22Rv1 (cell line): ENCODE results near the gene ASB4.

Experiments
- H3K27ac ChIP-seq: fragments of 450-650 bp; 2 replicates; pipeline ENCODE4 v1.5.1; 2017
- ZFX ChIP-seq: fragments of 450-650 bp; IDR thresholded peaks from 2 replicates; pipeline ENCODE4 v1.6.1; 2017; ENCODE audit warnings: antibody characterized with exemption, borderline replicate concordance
- TF ChIP-seq, protein P1 (sequence below): fragments of 450-650 bp; IDR thresholded peaks from 2 replicates; pipeline ENCODE4 v1.5.1; 2017; ENCODE audit warnings: mild to moderate bottlenecking

The ASB4 gene

DNA sequence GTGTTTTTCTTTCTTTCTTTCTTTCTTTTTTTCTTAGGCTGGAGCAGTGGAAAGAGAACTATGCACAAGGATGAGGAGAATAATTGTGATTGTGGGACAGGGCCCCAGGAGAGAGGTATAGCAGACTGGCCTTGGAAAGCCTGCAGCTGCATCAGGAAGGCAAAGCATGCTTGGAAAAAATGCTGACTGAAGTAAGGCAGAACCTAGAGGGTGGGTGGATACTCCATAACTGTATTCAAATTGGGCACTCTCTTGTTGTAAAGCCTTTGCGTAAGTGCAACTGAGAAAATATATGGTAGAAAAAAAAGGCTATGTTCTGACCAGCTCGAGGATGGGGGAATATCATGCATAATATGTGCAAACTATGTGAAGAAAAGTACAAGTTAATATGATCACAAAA, 71.0 kb downstream of the ASB4 start:
- TF ChIP-seq ZFX, result no peak
- TF ChIP-seq, protein P1, sequence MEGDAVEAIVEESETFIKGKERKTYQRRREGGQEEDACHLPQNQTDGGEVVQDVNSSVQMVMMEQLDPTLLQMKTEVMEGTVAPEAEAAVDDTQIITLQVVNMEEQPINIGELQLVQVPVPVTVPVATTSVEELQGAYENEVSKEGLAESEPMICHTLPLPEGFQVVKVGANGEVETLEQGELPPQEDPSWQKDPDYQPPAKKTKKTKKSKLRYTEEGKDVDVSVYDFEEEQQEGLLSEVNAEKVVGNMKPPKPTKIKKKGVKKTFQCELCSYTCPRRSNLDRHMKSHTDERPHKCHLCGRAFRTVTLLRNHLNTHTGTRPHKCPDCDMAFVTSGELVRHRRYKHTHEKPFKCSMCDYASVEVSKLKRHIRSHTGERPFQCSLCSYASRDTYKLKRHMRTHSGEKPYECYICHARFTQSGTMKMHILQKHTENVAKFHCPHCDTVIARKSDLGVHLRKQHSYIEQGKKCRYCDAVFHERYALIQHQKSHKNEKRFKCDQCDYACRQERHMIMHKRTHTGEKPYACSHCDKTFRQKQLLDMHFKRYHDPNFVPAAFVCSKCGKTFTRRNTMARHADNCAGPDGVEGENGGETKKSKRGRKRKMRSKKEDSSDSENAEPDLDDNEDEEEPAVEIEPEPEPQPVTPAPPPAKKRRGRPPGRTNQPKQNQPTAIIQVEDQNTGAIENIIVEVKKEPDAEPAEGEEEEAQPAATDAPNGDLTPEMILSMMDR, result no peak
- H3K27ac ChIP-seq, result no peak overlapping the region

DNA sequence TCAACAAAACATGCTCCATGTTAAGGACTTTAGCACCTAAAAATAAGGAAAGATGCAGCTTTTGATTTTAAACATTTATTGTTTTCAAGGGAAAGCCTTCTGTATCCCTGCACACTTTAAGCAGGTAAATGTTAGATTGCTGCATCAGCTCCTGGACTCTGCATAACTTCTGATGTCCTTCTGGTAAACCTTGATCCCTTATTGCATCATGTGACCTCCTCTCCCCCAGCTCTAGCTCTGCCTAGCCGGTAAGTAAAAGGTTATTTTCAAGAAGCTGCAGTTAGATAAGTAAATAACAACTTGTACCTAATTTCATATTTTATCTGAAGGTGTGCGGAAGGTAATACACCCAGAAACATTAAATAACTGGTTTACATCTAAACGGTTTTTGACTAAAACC, 73.1 kb downstream of the ASB4 start:
- H3K27ac ChIP-seq, result no peak overlapping the region
- no peak for TF ChIP-seq ZFX
- TF ChIP-seq, protein P1, result no peak

DNA sequence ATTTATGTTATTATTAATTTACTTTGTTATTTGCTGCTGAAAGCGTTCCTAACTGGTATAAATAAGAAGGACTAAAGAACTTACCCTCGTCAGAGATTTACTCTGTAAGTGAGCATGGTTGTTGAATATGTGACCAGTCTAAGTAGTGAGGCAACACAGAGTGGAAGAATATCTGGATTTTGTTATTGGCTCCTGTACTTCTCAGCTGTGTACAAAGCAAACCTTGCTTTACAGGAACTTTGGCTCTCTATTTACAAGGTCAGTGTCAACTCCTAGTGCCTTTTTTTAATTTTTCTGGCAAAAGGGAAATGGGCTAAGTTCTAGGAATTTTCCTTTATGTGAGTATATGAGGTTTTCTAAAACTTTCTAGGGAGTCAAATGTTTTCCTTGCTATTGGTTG, 74.9 kb downstream of the ASB4 start:
- TF ChIP-seq, protein P1, result no peak
- TF ChIP-seq ZFX, result no peak

DNA sequence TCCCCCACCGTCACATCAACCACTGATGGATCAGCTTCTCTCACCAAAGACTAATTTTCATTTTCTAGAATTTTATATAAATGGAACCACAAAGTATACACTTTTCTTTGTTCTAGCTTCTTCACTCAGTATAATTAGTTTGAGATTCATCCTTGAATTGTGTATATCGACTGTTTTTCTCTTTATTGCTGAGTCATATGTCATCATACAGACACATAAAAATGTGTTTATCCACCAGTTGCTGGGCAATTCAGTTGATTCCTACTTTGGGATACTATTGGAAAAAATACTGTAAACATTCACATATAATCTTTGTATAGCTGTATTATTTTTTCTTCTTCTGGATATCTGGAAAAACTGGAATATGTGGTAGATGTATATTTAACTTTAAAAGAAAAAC, 84.0 kb downstream of the ASB4 start:
- no peak overlapping the region for H3K27ac ChIP-seq
- TF ChIP-seq ZFX, result no peak
- TF ChIP-seq, protein P1, result no peak

More for the DNA sequence above, 74.9 kb downstream of the ASB4 start:
- no peak overlapping the region for H3K27ac ChIP-seq

DNA sequence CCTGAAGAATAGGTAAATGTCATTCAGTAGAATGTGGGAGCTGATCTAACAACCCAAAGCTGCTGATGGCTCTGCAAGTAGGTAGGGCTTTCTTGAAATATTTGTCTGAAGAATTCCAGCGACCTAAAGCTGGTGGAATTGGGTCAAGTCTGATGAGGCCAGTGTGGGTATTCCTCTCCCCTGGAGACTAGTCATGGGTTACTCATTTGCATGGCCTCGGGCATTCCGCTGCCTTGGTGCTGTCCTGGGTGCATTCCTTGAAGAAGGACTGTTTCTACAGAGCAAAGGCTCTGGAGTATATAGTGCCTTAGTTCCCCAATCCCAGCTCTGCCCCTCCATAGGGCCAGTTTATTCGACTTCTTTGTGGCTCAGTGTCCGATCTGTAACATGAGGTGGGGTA, 91.4 kb downstream of the ASB4 start:
- TF ChIP-seq ZFX, result no peak
- TF ChIP-seq, protein P1, result no peak
- no peak overlapping the region for H3K27ac ChIP-seq

DNA sequence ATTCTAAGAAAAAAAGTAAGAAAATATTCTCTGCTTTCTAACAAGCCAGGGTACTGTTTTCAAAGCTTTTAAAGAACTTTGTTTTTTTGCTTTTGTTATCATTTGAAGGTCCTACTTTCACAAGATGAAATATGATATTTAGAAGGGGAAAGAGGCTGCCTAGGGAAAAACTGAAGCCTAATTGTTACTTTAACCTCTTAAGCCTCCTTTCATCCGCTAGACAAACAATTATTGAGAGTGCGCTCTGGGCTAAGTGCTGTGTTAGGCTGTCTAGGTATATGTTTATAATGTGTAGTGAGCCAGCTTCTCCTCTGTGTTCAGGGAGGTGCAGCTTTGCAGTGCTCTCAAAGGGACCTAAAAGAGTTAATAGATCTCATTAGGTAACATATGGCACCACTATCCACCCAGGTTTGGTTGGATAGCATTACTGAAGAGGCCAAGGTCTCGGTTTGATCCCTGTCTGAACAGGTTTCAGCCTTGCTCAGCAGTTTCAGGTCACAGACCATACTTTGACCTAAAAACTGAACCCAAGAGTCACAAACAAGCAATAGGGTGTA, 92.6 kb downstream of the ASB4 start:
- H3K27ac ChIP-seq, result no peak overlapping the region
- TF ChIP-seq ZFX, result no peak
- TF ChIP-seq, protein P1, result no peak

DNA sequence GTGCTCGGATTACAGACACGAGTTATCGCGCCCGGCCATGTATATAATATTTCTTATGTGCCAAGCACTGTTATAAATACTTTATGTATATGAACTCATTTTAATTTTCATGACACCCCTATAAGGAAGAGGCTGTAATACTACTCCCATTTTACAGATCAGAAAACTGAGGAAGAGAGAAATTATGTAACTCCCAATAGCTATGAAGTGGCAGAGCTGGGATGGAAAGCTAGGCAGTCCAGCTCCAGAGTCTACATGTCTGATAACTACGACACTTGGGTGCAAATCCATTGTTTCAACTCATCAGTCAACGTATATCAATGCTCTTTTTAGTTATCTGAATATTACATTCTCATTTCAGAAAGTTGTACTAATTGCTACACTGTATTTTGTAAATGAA, 93.6 kb downstream of the ASB4 start:
- TF ChIP-seq ZFX, result no peak
- TF ChIP-seq, protein P1, result no peak
- no peak overlapping the region for H3K27ac ChIP-seq
